Activated CD4-positive, alpha-beta T cell treated with anti-CD3 and anti-CD28 coated beads, Interleukin-2, amount 10 ng/mL, durations not matched to agents 24 days and 14 days (primary cell): Measurements from ENCODE around the gene ACTC1. TPM values are rescaled to one million over a fixed set of nuclear protein-coding genes. Genes with fewer than 3 reads are reported as not detected.
"Not testable (repeated sequence)": the region's sequence is repeated elsewhere in the genome, so short reads cannot be mapped to it uniquely, and the experiment has no call there.

ENCODE experiments used
- DNase-seq: peaks from one replicate; pipeline ENCODE4 v3.0.0; 2022
- H3K27ac Mint-ChIP-seq: one replicate; pipeline ENCODE4 v1.8.0; 2022; ENCODE audit warnings: mild to moderate bottlenecking, mixed read lengths
- H3K27me3 Mint-ChIP-seq: one replicate; pipeline ENCODE4 v1.8.0; 2022; ENCODE audit warnings: mixed read lengths
- H3K36me3 Mint-ChIP-seq: one replicate; pipeline ENCODE4 v1.8.0; 2022; ENCODE audit warnings: low read depth, mild to moderate bottlenecking, mixed read lengths
- H3K4me1 Mint-ChIP-seq: one replicate; pipeline ENCODE4 v1.8.0; 2021; ENCODE audit warnings: mixed read lengths
- H3K4me3 Mint-ChIP-seq: one replicate; pipeline ENCODE4 v1.8.0; 2022; ENCODE audit warnings: mild to moderate bottlenecking, moderate library complexity, mixed read lengths
- H3K9me3 Mint-ChIP-seq: one replicate; pipeline ENCODE4 v1.8.0; 2021; ENCODE audit warnings: mixed read lengths
- intact Hi-C: fragments of 100-400 bp; cut with micrococcal nuclease; formaldehyde crosslinking; loops from one replicate; pipeline ENCODE4 v1.15.1; 2023
- total RNA-seq: library from RNA; stranded (reverse); gene quantifications from 2 replicates; pipeline ENCODE4 v1.2.3, GENCODE V29; 2022

The ACTC1 gene
- total RNA-seq, result not detected in 2 replicates

- no peaks in the 10 kb centered on the region for H3K36me3 Mint-ChIP-seq
- H3K27ac Mint-ChIP-seq, result no peak within 1 kb of the TSS
- H3K27me3 Mint-ChIP-seq, result peaks cover 56% of the 10 kb centered on the region
- H3K4me1 Mint-ChIP-seq, result no peaks in the 10 kb centered on the region
- DNase-seq, result no peak
- intact Hi-C loops, result no loop called here
- H3K4me3 Mint-ChIP-seq, result no peak within 1 kb of the TSS
- H3K9me3 Mint-ChIP-seq, result no peaks in the 10 kb centered on the region
Measured at GRCh38 chr15:34795267-34796081, at the start of gene ACTC1. ACTC1 (minus strand) TSS chr15:34795549; CDS start chr15:34794808, 741 bp downstream.

DNA sequence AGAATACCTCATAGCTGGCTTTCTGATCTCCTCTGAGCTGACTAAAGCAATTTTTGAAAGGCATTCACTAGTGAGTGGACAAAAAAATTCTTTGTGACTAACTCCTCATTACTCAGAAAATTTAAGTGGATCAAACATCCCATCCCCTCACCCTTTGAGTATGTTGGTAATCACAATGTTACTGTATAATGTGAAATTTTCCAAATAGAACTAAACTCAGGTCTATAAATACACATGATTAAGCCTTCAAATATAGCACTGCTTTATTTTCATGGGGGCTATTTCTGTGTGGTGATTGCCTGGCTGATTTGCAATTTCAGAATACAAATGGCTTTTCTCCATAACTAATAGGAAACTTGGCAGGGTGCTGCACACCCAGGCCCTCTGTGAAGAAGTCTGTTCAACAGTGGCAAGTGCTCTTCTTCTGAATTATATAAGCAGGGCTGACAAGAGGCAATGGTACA lies 45.9 kb upstream of the ACTC1 start:
- H3K4me3 Mint-ChIP-seq, result no peak overlapping the region
- H3K27me3 Mint-ChIP-seq, result no peaks in the 10 kb centered on the region
- H3K27ac Mint-ChIP-seq, result no peak overlapping the region
- intact Hi-C loops, result no loop called here
- H3K4me1 Mint-ChIP-seq, result no peaks in the 10 kb centered on the region
- no peaks in the 10 kb centered on the region for H3K36me3 Mint-ChIP-seq
- no peak for DNase-seq
- H3K9me3 Mint-ChIP-seq, result no peaks in the 10 kb centered on the region

DNA sequence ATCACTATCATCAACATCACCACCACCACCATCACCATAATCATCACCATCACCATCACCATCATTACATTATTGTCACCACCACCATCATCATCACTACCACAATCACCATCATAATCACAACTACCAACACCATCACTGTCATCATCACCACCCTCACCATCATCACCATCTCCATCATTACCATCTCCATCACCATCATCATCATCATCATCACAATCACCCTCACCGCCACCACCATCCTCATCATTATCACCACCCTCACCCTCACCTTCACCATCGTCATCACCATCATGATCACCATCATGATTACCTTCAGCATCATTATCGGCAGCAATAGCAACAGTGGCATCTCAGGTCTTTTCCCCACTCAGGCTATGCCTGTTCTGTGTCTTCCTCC lies 42.9 kb upstream of the ACTC1 start:
- Mint-ChIP-seq H3K27me3 (peaks cover 11% of the 10 kb centered on the region), H3K9me3 (peaks cover 6% of the 10 kb centered on the region)
- intact Hi-C loops, result no loop called here

GRCh38 chr15:34837246-34838016 lies 42.1 kb upstream of the ACTC1 start:
- H3K4me1 Mint-ChIP-seq, result no peaks in the 10 kb centered on the region
- peaks cover 6% of the 10 kb centered on the region for H3K9me3 Mint-ChIP-seq
- H3K27ac Mint-ChIP-seq, result no peak overlapping the region
- peaks cover 11% of the 10 kb centered on the region for H3K27me3 Mint-ChIP-seq
- intact Hi-C loops, result no loop called here
- no peak for DNase-seq
- no peak overlapping the region for H3K4me3 Mint-ChIP-seq
- no peaks in the 10 kb centered on the region for H3K36me3 Mint-ChIP-seq

More for the DNA sequence above, 42.9 kb upstream of the ACTC1 start:
- no peak for DNase-seq
- Mint-ChIP-seq H3K4me3 (no peak overlapping the region), H3K36me3 (no peaks in the 10 kb centered on the region), H3K4me1 (no peaks in the 10 kb centered on the region), H3K27ac (no peak overlapping the region)

GRCh38 chr15:34828145-34828911 lies 33.0 kb upstream of the ACTC1 start:
- DNase-seq, result no peak
- H3K4me3 Mint-ChIP-seq, result no peak overlapping the region
- peaks cover 32% of the 10 kb centered on the region for H3K27me3 Mint-ChIP-seq
- no peak overlapping the region for H3K27ac Mint-ChIP-seq
- no peaks in the 10 kb centered on the region for H3K9me3 Mint-ChIP-seq
- intact Hi-C loops, result no loop called here
- peaks cover 4% of the 10 kb centered on the region for H3K4me1 Mint-ChIP-seq
- H3K36me3 Mint-ChIP-seq, result no peaks in the 10 kb centered on the region

DNA sequence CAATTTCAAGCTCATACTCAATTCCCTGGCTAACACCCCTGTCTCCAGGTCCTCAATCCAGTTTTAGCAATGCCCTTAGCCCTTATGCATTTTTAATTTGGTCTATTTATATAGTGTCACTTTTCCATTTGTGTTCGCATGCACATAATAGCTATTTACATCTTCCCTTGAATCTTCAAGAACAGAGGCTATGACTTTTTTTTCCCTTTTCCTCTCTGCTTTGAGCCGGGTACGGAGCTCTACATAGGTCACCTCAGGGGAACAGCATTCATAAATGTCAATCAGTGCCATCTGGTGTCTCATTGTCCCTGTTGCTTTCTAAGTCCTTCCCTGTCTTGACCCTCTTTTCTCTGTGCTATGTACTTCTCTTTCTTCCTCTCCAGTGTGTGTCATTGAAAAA lies 26.5 kb upstream of the ACTC1 start:
- intact Hi-C loops, result no loop called here
- no peaks in the 10 kb centered on the region for H3K36me3 Mint-ChIP-seq
- DNase-seq, result no peak

DNA sequence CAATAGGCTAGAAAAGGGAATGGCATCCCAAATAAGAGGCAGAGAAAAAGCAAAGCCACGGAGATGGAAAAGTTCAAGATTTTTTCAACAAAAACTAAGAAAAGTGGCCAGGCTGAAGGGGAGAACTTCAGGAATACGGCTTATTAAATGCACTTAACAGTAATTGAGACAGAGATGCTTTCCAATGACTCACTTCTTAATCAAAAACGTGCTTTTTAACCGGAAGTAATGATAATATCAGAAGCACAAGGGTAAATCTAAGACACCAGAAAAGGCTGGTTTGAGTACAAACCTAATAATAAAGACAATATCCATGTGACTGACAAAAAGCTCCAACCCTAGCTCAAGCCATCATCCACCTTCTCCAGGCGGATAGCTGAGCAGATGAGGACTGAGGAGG lies 24.8 kb upstream of the ACTC1 start:
- H3K27me3 Mint-ChIP-seq, result peaks cover 29% of the 10 kb centered on the region

More for the DNA sequence above, 26.5 kb upstream of the ACTC1 start:
- no peak overlapping the region for H3K4me3 Mint-ChIP-seq
- no peaks in the 10 kb centered on the region for H3K9me3 Mint-ChIP-seq
- H3K27ac Mint-ChIP-seq, result no peak overlapping the region
- peaks cover 33% of the 10 kb centered on the region for H3K27me3 Mint-ChIP-seq
- peaks cover 4% of the 10 kb centered on the region for H3K4me1 Mint-ChIP-seq

DNA sequence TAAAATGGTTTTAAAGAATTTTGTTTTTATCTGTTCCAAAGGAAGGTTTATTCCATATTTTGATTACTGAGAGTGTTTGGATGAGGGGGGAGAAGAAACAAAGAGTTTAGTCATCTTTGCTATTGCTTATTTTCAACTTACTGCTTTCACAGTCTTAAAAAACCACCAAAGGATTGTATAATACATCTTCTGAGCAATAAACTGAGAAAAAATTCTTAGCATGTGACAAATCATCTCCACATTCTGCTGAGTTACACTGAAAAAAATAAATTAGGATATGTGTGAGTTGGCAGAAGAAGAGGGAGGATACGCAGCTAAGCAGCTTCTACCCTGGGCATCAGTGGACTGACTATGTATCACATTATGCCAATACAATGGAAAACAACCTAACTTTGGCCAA lies 23.2 kb upstream of the ACTC1 start:
- no peak overlapping the region for H3K27ac Mint-ChIP-seq
- H3K4me3 Mint-ChIP-seq, result no peak overlapping the region
- no peak for DNase-seq
- no peaks in the 10 kb centered on the region for H3K36me3 Mint-ChIP-seq
- H3K4me1 Mint-ChIP-seq, result no peaks in the 10 kb centered on the region
- H3K9me3 Mint-ChIP-seq, result no peaks in the 10 kb centered on the region
- intact Hi-C loops, result no loop called here
- peaks cover 32% of the 10 kb centered on the region for H3K27me3 Mint-ChIP-seq

More for the DNA sequence above, 24.8 kb upstream of the ACTC1 start:
- intact Hi-C loops, result no loop called here
- Mint-ChIP-seq H3K36me3 (no peaks in the 10 kb centered on the region), H3K4me1 (no peaks in the 10 kb centered on the region), H3K27ac (no peak overlapping the region), H3K9me3 (no peaks in the 10 kb centered on the region), H3K4me3 (no peak overlapping the region)
- no peak for DNase-seq

DNA sequence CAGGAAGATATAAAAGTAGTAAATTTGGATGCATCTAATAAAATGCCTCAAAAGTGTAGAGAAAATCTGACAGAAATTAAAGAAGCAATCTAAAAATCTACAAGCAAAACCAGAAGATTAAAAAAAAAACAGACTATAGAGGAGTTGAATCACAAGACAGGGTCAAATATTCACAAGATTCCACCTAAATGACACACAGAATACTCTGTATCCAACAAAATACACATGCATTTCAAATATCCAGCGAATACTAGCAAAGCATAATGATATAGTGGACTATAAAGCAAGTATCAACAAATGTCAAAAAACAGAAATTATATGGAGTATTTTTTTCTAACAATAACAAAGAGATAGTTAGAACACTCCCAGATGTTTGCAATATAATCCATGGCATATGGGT lies 20.5 kb upstream of the ACTC1 start:
- Mint-ChIP-seq H3K9me3 (no peaks in the 10 kb centered on the region), H3K27me3 (peaks cover 39% of the 10 kb centered on the region), H3K4me3 (no peak overlapping the region), H3K4me1 (no peaks in the 10 kb centered on the region), H3K27ac (no peak overlapping the region), H3K36me3 (no peaks in the 10 kb centered on the region)
- DNase-seq, result no peak
- intact Hi-C loops, result no loop called here

GRCh38 chr15:34813446-34814190 lies 18.3 kb upstream of the ACTC1 start:
- no peak for DNase-seq
- H3K9me3 Mint-ChIP-seq, result no peaks in the 10 kb centered on the region
- peaks cover 36% of the 10 kb centered on the region for H3K27me3 Mint-ChIP-seq
- H3K4me1 Mint-ChIP-seq, result no peaks in the 10 kb centered on the region
- no peaks in the 10 kb centered on the region for H3K36me3 Mint-ChIP-seq
- intact Hi-C loops, result no loop called here
- H3K4me3 Mint-ChIP-seq, result no peak overlapping the region
- no peak overlapping the region for H3K27ac Mint-ChIP-seq

GRCh38 chr15:34812868-34813365 lies 17.6 kb upstream of the ACTC1 start:
- DNase-seq, H3K4me3 Mint-ChIP-seq, H3K36me3 Mint-ChIP-seq, intact Hi-C loops, H3K27ac Mint-ChIP-seq, H3K9me3 Mint-ChIP-seq, H3K4me1 Mint-ChIP-seq: not testable (repeated sequence)
- H3K27me3 Mint-ChIP-seq, result peaks cover 32% of the 10 kb centered on the region

DNA sequence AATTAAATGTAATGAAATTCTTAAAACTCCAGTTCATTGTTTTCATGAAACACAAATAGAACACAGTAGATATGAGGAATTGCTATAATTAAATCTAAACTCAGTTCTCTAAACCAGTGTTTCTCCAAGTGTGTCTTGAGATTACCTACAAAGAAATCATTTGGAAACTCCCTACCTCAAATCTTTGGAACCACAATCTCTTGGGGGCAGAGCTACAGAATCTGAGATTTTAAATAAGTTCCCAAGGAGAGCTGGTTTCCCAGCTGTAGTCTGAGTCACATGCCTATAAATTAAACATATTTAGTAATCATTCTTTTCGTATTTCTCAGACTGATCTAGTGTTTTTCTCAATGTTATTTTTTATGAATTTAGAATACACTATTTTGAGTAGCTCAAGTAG lies 17.0 kb upstream of the ACTC1 start:
- no peaks in the 10 kb centered on the region for H3K9me3 Mint-ChIP-seq
- peaks cover 29% of the 10 kb centered on the region for H3K27me3 Mint-ChIP-seq
- no peaks in the 10 kb centered on the region for H3K4me1 Mint-ChIP-seq
- intact Hi-C loops, result no loop called here
- H3K36me3 Mint-ChIP-seq, result no peaks in the 10 kb centered on the region
- no peak overlapping the region for H3K4me3 Mint-ChIP-seq
- no peak for DNase-seq
- no peak overlapping the region for H3K27ac Mint-ChIP-seq

DNA sequence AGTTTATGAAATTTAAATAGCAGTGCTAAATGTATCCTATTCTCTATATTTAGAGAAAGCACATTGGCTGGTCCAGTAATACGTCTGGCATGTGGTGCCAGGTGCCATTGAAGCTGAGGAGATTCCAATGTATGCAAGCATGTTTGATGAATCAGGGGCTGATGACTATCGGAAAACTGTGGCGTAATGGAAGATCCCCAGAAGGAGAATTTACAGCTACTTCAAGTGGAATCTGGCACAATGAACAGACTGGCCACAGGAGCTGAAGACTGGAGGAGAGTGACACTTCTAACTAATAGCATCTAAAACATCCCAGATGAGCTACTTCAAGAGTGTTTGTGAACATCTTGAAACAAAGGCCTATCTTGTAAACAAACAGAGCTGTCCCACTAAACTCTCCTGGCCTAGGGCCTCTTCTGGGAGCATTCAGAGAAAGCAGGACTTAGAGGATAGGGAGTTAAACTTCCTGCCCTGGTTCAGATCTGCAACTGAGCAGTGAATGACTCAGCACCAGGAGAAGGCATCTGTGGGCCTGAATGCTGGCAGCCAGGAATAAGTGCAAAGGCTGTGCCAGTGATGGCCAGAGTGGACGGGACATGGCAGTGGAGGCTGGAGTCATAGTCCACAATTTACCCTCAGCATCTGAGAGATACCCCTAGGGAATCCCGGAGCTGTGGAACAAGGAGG lies 15.2 kb upstream of the ACTC1 start:
- Mint-ChIP-seq H3K4me3 (no peak overlapping the region), H3K9me3 (no peaks in the 10 kb centered on the region), H3K4me1 (no peaks in the 10 kb centered on the region), H3K27me3 (peaks cover 30% of the 10 kb centered on the region), H3K36me3 (no peaks in the 10 kb centered on the region), H3K27ac (no peak overlapping the region)
- intact Hi-C loops, result no loop called here
- DNase-seq, result no peak
